Measurements from ENCODE around the gene ASB13. TPM values are rescaled to one million over a fixed set of nuclear protein-coding genes. Genes with fewer than 3 reads are reported as not detected.
A peak's percentile ranks its signal among the peaks of the same experiment; 100 is the strongest.

Gene ASB13
- 48.1 and 53.9 TPM in 2 replicates for polyA plus RNA-seq (2014; cell fraction: cytosol; rRNA removed)
- 26.5 and 30.3 TPM in 2 replicates for polyA plus RNA-seq (2014; cell fraction: nucleus; rRNA removed)

DNA sequence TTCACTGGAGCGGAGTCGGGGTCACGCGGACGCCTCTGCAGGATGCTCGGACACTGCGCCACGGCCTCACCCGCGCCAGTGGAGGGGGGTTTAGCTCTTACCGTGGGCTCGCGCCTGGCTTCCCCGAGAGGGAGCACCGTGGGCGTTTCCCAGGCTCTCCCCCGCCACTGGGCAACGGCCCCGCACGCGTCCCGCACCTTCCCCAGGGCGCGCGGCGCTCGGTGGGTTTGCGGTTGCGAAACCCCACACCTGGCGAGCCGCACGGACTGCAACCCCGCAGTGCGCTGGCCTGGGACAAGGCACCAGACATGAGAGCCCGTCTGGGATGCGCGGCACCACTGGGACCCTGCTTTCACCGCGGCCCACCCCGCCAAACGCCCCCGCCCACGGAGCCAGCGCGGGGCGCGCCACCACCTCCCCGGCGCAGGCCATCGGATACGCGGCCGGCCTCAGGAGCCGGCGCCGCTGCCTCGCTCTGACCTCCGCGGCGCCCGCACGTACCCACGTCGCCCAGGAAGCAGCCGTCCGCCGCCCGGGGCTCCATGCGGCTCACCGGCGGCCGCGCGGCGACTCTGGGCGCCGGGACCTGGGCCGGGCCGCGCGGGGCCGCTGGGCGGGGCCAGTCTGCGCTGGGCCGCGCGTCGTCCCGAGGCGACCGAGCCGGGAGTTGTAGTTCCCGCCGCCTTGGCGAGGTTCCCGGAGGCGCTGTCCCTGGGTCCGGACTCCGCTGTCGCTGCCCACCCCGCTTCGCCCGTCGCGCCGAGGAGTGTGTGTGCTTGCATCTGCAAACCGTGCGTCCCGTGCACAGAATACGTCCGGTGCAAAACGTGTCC lies at the start of gene ASB13:
ASB13 (minus strand) TSS at position 588 of the 833 bp plus-strand sequence; CDS start at position 544, 44 bp downstream.
- peak; percentile 78 for DNase-seq (ENCODE audit: low spot score)

GRCh38 chr10:5711642-5712041 lies 45.2 kb upstream of the ASB13 start:
- no peak for DNase-seq (ENCODE audit: low spot score)

DNA sequence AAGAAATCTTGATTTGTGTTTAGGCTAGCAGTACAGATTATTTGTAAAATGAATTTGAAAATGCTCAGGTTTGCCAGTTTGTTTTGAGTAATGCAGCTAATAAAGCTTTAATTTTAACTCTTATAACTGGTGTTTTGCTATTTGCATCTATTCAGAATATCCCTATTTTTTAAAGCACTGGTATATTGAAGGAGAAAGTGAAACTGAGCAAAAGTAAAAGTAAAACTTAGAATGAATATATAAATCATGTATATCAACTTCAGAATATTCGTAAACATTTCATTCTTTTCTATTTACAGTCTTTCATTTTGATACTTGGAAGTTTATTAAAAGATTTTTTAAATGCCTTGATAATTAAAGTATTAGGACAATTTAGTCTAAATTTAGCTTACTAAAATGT lies 44.5 kb upstream of the ASB13 start:
- DNase-seq (ENCODE audit: low spot score) = no peak

DNA sequence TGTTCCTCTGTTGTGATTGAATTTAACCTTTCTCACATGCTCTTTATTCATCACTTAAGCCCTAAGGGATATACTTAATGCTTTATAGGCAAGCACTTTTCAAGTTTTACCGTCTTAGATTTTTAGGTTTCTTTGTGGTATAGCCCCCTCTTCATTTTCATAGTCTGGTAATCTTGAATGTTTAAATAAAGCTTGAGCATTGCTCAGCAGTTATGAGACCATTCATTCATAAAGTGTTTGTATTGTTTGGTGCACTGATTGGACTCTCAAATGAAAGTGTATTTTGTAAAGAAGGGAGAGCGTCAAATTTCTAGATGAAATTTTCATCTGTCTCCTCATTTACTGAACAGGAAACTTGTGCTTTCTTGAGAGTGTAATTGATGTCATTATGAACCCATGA lies 43.5 kb upstream of the ASB13 start:
- DNase-seq (ENCODE audit: low spot score) = no peak

GRCh38 chr10:5708356-5708755 lies 42.0 kb upstream of the ASB13 start:
- DNase-seq (ENCODE audit: low spot score) = no peak

DNA sequence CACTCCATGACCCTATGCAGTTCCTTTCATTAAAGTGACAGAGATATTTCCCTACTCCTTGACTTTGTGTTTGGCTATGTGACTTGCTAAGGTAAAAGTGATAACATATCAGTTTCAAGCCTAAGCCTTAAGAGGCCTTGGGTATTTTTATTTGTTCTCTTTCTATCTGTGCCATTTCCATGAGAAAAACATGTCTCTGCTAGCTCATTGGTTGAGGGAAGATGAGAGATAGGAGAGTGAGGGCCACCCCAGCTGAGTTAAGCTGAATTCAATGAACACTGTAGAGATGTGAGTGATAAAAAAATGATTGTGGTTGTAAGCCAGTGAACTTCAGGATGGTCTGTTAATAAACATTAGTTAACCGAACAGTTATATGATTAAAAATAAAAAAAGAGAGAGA lies 31.7 kb upstream of the ASB13 start:
- peak; percentile 45 for DNase-seq (ENCODE audit: low spot score)

DNA sequence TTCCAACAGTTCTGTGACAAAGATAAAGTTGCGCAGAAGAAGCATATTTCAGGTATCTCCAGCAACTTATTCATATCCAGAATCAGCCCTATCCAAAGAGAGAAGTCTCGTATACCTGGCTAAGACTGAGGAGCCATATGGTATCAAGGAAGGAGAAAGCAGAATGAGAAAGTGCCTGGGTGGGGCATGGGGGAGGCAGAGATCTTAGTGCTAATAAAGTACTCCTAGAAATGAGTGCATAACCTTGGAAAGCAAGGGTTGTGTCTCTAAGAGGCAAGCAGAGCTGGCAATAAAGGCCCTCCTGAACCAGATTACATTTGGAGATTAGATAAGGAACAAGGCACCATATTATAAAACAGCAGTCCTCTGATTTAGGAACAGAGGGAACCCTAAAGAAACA lies 30.9 kb upstream of the ASB13 start:
- peak; percentile 45 for DNase-seq (ENCODE audit: low spot score)

GRCh38 chr10:5694573-5694972 lies 28.2 kb upstream of the ASB13 start:
- DNase-seq (ENCODE audit: low spot score) = no peak

DNA sequence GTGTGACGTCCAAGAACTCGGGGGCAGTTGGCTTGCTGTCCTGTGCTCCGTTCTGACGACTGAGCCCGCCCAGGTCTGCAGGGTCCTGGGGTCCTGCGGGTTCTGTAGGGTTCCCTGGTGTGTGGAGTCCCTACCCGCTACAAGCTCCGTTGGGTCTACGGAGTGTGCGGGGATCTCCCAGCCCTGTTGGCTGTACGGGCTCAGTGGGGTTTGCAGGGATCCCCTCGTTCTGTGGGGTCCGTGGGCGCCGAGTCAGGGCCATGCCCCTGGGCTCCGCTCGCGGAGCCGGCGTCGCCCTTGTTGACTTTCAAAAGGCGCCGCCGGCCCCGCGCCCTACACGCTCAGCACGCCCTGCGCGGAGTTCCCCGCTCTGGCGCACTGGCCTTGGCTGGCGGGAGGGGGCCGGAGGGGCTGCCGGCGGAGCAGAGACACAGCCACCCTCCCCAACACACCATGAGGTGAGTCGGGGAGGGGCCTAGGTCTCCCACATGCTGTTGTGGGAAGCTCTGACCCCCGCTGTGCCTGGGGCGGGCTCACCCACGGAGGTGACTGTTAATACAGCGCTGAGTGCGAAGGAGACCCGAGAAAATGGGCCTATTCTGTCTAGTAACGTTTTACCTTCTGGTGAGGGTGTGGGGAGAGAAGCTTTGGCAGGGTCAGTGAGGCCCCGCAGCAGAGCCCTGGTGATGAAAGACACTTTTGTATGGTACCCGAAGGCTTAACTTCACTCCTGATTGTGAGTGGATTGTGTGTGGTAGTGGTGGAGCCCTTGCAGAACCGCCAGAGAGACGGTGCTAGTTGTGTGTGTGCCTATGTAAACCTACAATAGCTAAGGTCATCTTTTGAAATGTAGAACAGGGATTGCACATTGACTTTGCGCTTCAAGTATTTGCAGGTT lies 26.3 kb upstream of the ASB13 start:
- DNase-seq (ENCODE audit: low spot score) = peak; percentile 81

DNA sequence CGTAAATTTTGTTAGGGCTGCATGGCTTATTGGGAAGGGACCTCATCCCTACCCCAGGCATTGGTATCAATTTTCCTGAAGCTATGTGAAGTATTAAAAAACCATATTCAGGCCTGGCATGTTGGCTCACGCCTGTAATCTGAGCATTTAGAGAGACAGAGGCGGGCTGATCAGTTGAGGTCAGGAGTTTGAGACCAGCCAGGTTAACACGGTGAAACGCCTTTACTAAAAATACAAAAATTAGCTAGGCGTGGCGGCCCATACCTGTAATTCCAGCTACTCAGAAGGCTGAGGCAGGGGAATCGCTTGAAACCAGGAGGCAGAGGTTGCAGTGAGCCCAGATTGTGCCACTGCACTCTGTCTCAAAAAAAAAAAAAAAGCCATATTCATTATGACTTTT lies 25.4 kb upstream of the ASB13 start:
- DNase-seq (ENCODE audit: low spot score) = no peak

GRCh38 chr10:5688587-5688986 lies 22.2 kb upstream of the ASB13 start:
- no peak for DNase-seq (ENCODE audit: low spot score)

- DNase-seq (ENCODE audit: low spot score) = no peak
Measured at GRCh38 chr10:5685764-5686240, 19.4 kb upstream of the ASB13 start.

- DNase-seq (ENCODE audit: low spot score) = peak; percentile 63
Measured at GRCh38 chr10:5684971-5685763, 18.8 kb upstream of the ASB13 start.

- peak; percentile 100 for DNase-seq (ENCODE audit: low spot score)
Measured at GRCh38 chr10:5684318-5684970, 18.0 kb upstream of the ASB13 start, which contains the start of gene TASOR2. TSS of gene TASOR2 (plus strand) at chr10:5684838. CDS start at chr10:5720643, 35,805 bp downstream.

DNA sequence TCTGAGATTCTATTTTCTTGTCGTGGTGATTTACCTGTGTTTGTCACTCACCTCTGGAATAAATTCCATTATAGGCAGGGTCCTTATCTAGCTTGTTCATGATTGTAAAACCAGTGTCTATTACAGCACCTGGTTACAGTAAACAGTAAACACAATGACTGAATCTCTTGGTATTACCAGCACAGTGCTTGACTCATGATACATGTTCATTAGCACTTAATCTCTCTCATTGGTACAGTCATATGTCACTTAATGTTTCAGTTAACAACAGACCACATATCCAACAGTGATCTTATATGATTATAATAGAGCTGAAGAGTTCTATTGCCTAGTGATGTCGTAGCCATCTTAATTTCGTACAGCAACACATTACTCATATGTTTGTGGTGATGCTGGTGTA lies 16.7 kb upstream of the ASB13 start:
- no peak for DNase-seq (ENCODE audit: low spot score)

GRCh38 chr10:5681930-5682329 lies 15.5 kb upstream of the ASB13 start:
- DNase-seq (ENCODE audit: low spot score) = no peak

GRCh38 chr10:5679606-5680005 lies 13.2 kb upstream of the ASB13 start:
- DNase-seq (ENCODE audit: low spot score) = no peak

DNA sequence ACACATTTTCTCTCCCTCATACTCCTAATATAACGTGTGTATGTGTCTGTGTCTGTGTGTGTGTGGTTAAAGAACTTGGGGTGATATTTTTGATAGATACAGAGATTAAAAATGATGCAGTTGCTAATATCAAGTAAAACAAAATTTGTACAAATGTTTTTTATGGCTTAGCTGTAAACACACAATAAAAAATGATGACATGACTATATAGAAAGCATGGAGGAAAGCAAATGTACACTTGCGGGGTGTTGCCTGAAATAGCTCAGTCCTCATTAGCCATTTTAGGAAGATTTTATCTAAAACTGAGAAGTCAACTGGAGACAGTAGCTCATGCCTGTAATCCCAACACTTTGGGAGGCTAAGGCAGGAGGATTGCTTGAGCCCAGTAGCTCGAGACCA lies 12.6 kb upstream of the ASB13 start:
- DNase-seq (ENCODE audit: low spot score) = no peak

DNA sequence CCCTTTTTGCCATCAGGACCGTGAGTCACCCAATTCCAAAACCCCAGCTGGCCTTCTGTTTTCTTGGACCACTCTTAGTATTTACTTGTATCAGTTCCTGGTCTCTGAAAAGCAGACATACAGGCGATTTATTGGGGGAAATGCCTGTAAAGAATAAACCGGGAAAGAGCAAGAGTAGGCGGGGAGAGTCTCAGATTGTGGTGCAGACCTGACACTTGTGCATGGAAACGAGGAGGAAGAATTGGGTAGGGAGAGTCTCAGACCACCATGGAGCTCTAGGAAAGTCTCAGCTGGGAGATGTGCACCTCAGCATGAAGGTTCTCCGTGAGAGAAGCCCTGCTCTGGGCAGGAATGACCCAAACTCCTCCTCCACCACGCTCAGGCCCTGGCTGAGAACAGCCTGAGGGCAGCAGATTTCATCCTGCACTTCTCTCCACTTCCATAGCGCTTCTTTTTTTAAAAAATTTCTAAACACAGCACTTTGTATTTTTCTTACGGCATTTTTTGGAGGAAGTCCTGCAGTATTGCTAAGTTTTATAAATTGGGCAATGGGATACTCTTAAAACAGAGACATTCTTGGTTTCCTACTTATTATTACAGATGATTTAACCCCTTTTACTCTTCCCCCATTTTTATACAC lies 12.1 kb upstream of the ASB13 start:
- DNase-seq (ENCODE audit: low spot score) = no peak

- DNase-seq (ENCODE audit: low spot score) = no peak
Measured at GRCh38 chr10:5670662-5671375, 4.4 kb upstream of the ASB13 start.

Measured in SK-N-DZ (cell line).